ENCODE data around the gene FAM171A1. TPM values are rescaled to one million over a fixed set of nuclear protein-coding genes. Genes with fewer than 3 reads are reported as not detected.

FAM171A1 gene
- total and polyA plus RNA-seq, 2 of the 13 experiments (the other 11 are each of a cell fraction or from before 2014, with no cell fraction given): 21.5 to 34.7 TPM

- DNase-seq (ENCODE audit: low spot score) (no peak), FAIRE-seq (no peak), ATAC-seq (no peak)
- H4K20me1 ChIP-seq (ENCODE audit: insufficient read depth, low read length): 0 out of 2 replicates have a peak, but pooled peaks cover 3% of the 10 kb centered on the region
- H3K4me3 ChIP-seq (replicated peaks in 1 of 3; ENCODE audit: insufficient read depth in 1 of 3, low read depth in 2 of 3, low read length in 3 of 3): no peak overlapping the region
- H3K9me3 ChIP-seq (ENCODE audit: low read length): no peaks in the 10 kb centered on the region
- H2AFZ ChIP-seq (ENCODE audit: low read length): no peak overlapping the region
- no peak for TF ChIP-seq SNAPC5 (CRISPR knock-in tag; IDR thresholded peaks at IDR 0.05; ENCODE audit: borderline replicate concordance)
- no peak for TF ChIP-seq ZNF24 (IDR thresholded peaks at IDR 0.05)
- TF ChIP-seq STAG1 (CRISPR knock-in tag; IDR thresholded peaks at IDR 0.05): no peak
- TF ChIP-seq ZNF75D (CRISPR knock-in tag; IDR thresholded peaks at IDR 0.05; ENCODE audit: borderline replicate concordance): no peak
- TF ChIP-seq NFAT5 (CRISPR knock-in tag; IDR thresholded peaks at IDR 0.05): no peak
- no peak for TF ChIP-seq ZNF431 (CRISPR knock-in tag; IDR thresholded peaks at IDR 0.05; ENCODE audit: borderline replicate concordance, low read depth)
- no peak for TF ChIP-seq ZNF234 (CRISPR knock-in tag; conservative IDR thresholded peaks at IDR 0.05)
- TF ChIP-seq ZNF629 (CRISPR knock-in tag; conservative IDR thresholded peaks at IDR 0.05): no peak
- no peak for TF ChIP-seq ATRX (CRISPR knock-in tag; IDR thresholded peaks at IDR 0.05; ENCODE audit: borderline replicate concordance)
- TF ChIP-seq SYNCRIP (IDR thresholded peaks at IDR 0.05; ENCODE audit: insufficient read depth, low read depth, low read length): no peak
- TF ChIP-seq ZNF432 (CRISPR knock-in tag; IDR thresholded peaks at IDR 0.05; ENCODE audit: borderline replicate concordance): no peak
- TF ChIP-seq RARA (CRISPR knock-in tag; IDR thresholded peaks at IDR 0.05): no peak
- TF ChIP-seq NPAS2 (CRISPR knock-in tag; IDR thresholded peaks at IDR 0.05; ENCODE audit: borderline replicate concordance): no peak
- H3K9ac ChIP-seq (ENCODE audit: insufficient read depth, low read depth, low read length): no peak overlapping the region
- no peaks in the 10 kb centered on the region for H3K27me3 ChIP-seq (ENCODE audit: control insufficient read depth in 1 of 2, insufficient read depth in 2 of 2, low read length in 2 of 2)
- 91% methylated on average over 4 of the region's 4 CpGs for WGBS (ENCODE audit: low lambda C conversion rate)
- no peaks in the 10 kb centered on the region for H3K4me1 ChIP-seq (ENCODE audit: insufficient read depth, low read length)
- BruUV-seq (replicated peaks): no TSS peak
- CTCF ChIA-PET (ENCODE audit: low intra/inter-chr PET ratio, low total read pairs): no interaction called here
- H3K27ac ChIP-seq (ENCODE audit: extremely low read length, insufficient read depth, low read length): no peak overlapping the region
- POLR2A ChIA-PET: no interaction called here
- H3K4me2 ChIP-seq (ENCODE audit: low read depth, low read length): no peak overlapping the region
- intact Hi-C loops (cut with micrococcal nuclease; ENCODE audit: unreplicated experiment) (no loop called here), in situ Hi-C loops (cut with HindIII; ENCODE audit: extremely low pct_ligation_motif_present, low pct_unique_long_range_greater_than_20kb) (no loop called here)
- peaks cover 18 to 52% of the 10 kb centered on the region in 2 experiments; a peak in 4 of 5 replicates for H3K36me3 ChIP-seq (replicated peaks in 1 of 2; ENCODE audit: control insufficient read depth in 1 of 2, insufficient read depth in 2 of 2, low read length in 2 of 2)
- H3K79me2 ChIP-seq (ENCODE audit: insufficient read depth, low read length): no peaks in the 10 kb centered on the region
Observed at GRCh38 chr10:15279236-15279635, 91.9 kb downstream of the FAM171A1 start.
